Neural progenitor cell (in vitro differentiated cells): ENCODE measurements around the gene RTN4.

Experiments used
- CTCF ChIP-seq: fragments of 200-600 bp; sonication (generic); IDR thresholded peaks from 2 replicates; pipeline ENCODE4 v1.5.1; 2017; ENCODE audit warnings: antibody characterized with exemption, mild to moderate bottlenecking
- EZH2 ChIP-seq: fragments of 200-600 bp; sonication (generic); IDR thresholded peaks from 2 replicates; pipeline ENCODE4 v1.6.1; 2017; ENCODE audit warnings: antibody characterized with exemption, mild to moderate bottlenecking, moderate library complexity

- no peak for TF ChIP-seq CTCF
- TF ChIP-seq EZH2 = no peak
These were observed 80.3 kb downstream of the RTN4 start for GRCh38 chr2:54969940-54970338.
